IMR-90 (cell line): ENCODE data around the gene CCDC12. TPM values are rescaled to one million over a fixed set of nuclear protein-coding genes. Genes with fewer than 3 reads are reported as not detected.

Source experiments
- ATAC-seq: fragments of 200-7000 bp; cut with Tn5 transposase; 2 replicates; pipeline ENCODE4 v1.9.1; 2020; ENCODE audit warnings: low read depth, mild to moderate bottlenecking, moderate library complexity
- BruUV-seq: library from RNA; stranded (reverse); fragments of 400-500 nt; replicated peaks from 2 replicates; lab custom pipeline; 2021; lab: Mats Ljungman, UMichigan
- CTCF ChIA-PET: fragments of 300-600 bp; formaldehyde crosslinking; extraction: SDS; loops from one replicate; lab custom pipeline; 2021; ENCODE audit warnings: antibody characterized with exemption; lab: Yijun Ruan, JAX
- POLR2A ChIA-PET: fragments of 300-600 bp; sonication (Branson Sonifier 250); formaldehyde crosslinking; loops from one replicate; lab custom pipeline; 2022; ENCODE audit warnings: antibody characterized with exemption; ENCODE audit not compliant: unreplicated experiment; lab: Charles Lee
- DNase-seq: peaks from one replicate; pipeline ENCODE4 v3.0.0; 2013
- H2AFZ ChIP-seq: replicated peaks from 2 replicates; pipeline ENCODE3; 2013; ENCODE audit warnings: low read length, mild to moderate bottlenecking; ENCODE audit not compliant: poor library complexity
- H2AK5ac ChIP-seq: 2 replicates; pipeline ENCODE4 v1.6.1; 2013; ENCODE audit warnings: low read depth, low read length, inconsistent platforms
- H2AK9ac ChIP-seq: replicated peaks from 2 replicates; pipeline ENCODE3; 2013; ENCODE audit warnings: mild to moderate bottlenecking, low read depth, low read length, moderate library complexity; ENCODE audit not compliant: poor library complexity
- H2BK120ac ChIP-seq: 2 replicates; pipeline ENCODE4 v1.6.1; 2013; ENCODE audit warnings: low read depth, low read length, inconsistent platforms
- H2BK15ac ChIP-seq: 3 replicates; pipeline ENCODE4 v1.6.1; 2013; ENCODE audit warnings: low read depth, low read length, inconsistent platforms
- H2BK20ac ChIP-seq: 2 replicates; pipeline ENCODE4 v1.6.1; 2013; ENCODE audit warnings: low read depth, mild to moderate bottlenecking, inconsistent platforms, low read length, moderate library complexity
- H2BK5ac ChIP-seq: 2 replicates; pipeline ENCODE4 v1.6.1; 2013; ENCODE audit warnings: mild to moderate bottlenecking, low read depth, low read length, inconsistent platforms; ENCODE audit not compliant: poor library complexity, severe bottlenecking
- H3K14ac ChIP-seq: replicated peaks from 2 replicates; pipeline ENCODE4 v1.6.1; 2013; ENCODE audit warnings: low read depth, low read length, inconsistent platforms
- H3K18ac ChIP-seq: 2 replicates; pipeline ENCODE4 v1.6.1; 2013; ENCODE audit warnings: low read depth, low read length, control low read depth
- H3K23ac ChIP-seq: 2 replicates; pipeline ENCODE4 v1.6.1; 2013; ENCODE audit warnings: low read depth, low read length, inconsistent platforms
- H3K27ac ChIP-seq: 2 replicates; pipeline ENCODE4 v1.5.1; 2013; ENCODE audit warnings: mild to moderate bottlenecking, control low read depth, low read length; ENCODE audit not compliant: insufficient read depth
- H3K27me3 ChIP-seq: 2 replicates; pipeline ENCODE4 v1.6.1; 2013; ENCODE audit warnings: low read length; ENCODE audit not compliant: control insufficient read depth, insufficient read depth
- H3K36me3 ChIP-seq: 2 replicates; pipeline ENCODE4 v1.6.1; 2013; ENCODE audit warnings: low read length, mixed read lengths; ENCODE audit not compliant: control insufficient read depth, insufficient read depth
- H3K4ac ChIP-seq: 2 replicates; pipeline ENCODE4 v1.6.1; 2013; ENCODE audit warnings: low read depth, low read length, inconsistent platforms
- H3K4me1 ChIP-seq: 2 replicates; pipeline ENCODE4 v1.6.1; 2013; ENCODE audit warnings: low read length, mixed read lengths; ENCODE audit not compliant: control insufficient read depth, insufficient read depth
- H3K4me2 ChIP-seq: 2 replicates; pipeline ENCODE4 v1.6.1; 2013; ENCODE audit warnings: low read depth, mild to moderate bottlenecking, control low read depth, low read length, moderate library complexity
- H3K4me3 ChIP-seq: 2 replicates; pipeline ENCODE4 v1.5.1; 2013; ENCODE audit warnings: low read depth, mild to moderate bottlenecking, control low read depth, low read length, moderate library complexity; ENCODE audit not compliant: insufficient read depth
- H3K56ac ChIP-seq: 2 replicates; pipeline ENCODE4 v1.6.1; 2013; ENCODE audit warnings: low read length, inconsistent platforms; ENCODE audit not compliant: insufficient read depth; ENCODE audit errors: extremely low read depth
- H3K79me1 ChIP-seq, 2 experiments: 2 replicates each; pipeline ENCODE4 v1.6.1; 2013; ENCODE audit warnings: low read length in 2 of 2, inconsistent platforms in 1 of 2, low read depth in 1 of 2
- H3K9ac ChIP-seq: 2 replicates; pipeline ENCODE4 v1.6.1; 2013; ENCODE audit warnings: low read depth, low read length, control low read depth
- H3K9me1 ChIP-seq: 2 replicates; pipeline ENCODE4 v1.6.1; 2013; ENCODE audit warnings: low read length, inconsistent platforms; ENCODE audit not compliant: insufficient read depth
- H3K9me3 ChIP-seq: 2 replicates; pipeline ENCODE4 v1.6.1; 2013; ENCODE audit warnings: low read length; ENCODE audit not compliant: control insufficient read depth, insufficient read depth
- H4K20me1 ChIP-seq: 2 replicates; pipeline ENCODE4 v1.6.1; 2013; ENCODE audit warnings: low read length, inconsistent platforms; ENCODE audit not compliant: insufficient read depth
- H4K5ac ChIP-seq: 2 replicates; pipeline ENCODE4 v1.6.1; 2013; ENCODE audit warnings: mild to moderate bottlenecking, low read depth, low read length, control low read depth
- H4K8ac ChIP-seq, 2 experiments: 2 replicates each; pipeline ENCODE4 v1.6.1; 2013; ENCODE audit warnings: low read depth in 2 of 2, low read length in 2 of 2, control low read depth in 1 of 2, inconsistent platforms in 1 of 2
- H4K91ac ChIP-seq: 2 replicates; pipeline ENCODE4 v1.6.1; 2013; ENCODE audit warnings: low read depth, low read length, inconsistent platforms; ENCODE audit not compliant: insufficient read depth
- BHLHE40 ChIP-seq: fragments of 150-350 bp; IDR thresholded peaks from 2 replicates; pipeline ENCODE4 v1.6.1; 2016; ENCODE audit warnings: mild to moderate bottlenecking, low read depth, low read length
- CEBPB ChIP-seq: IDR thresholded peaks from 2 replicates; pipeline ENCODE4 v1.6.1; 2012; ENCODE audit warnings: low read depth, low read length, improper control_type of control experiment
- CTCF ChIP-seq: conservative IDR thresholded peaks from 2 replicates; pipeline ENCODE4 v1.5.1; 2012; ENCODE audit warnings: mild to moderate bottlenecking, low read depth, low read length, improper control_type of control experiment
- MAFK ChIP-seq: IDR thresholded peaks from 2 replicates; pipeline ENCODE4 v1.6.1; 2012; ENCODE audit warnings: low read depth, low read length, improper control_type of control experiment
- MAZ ChIP-seq: IDR thresholded peaks from 2 replicates; pipeline ENCODE4 v1.6.1; 2012; ENCODE audit warnings: low read depth, mild to moderate bottlenecking, low read length, improper control_type of control experiment, moderate library complexity, borderline replicate concordance
- POLR2A ChIP-seq: IDR thresholded peaks from 2 replicates; pipeline ENCODE4 v1.6.1; 2012; ENCODE audit warnings: mild to moderate bottlenecking, low read depth, low read length
- RAD21 ChIP-seq: IDR thresholded peaks from 2 replicates; pipeline ENCODE4 v1.6.1; 2012; ENCODE audit warnings: low read length, improper control_type of control experiment
- RCOR1 ChIP-seq: IDR thresholded peaks from 2 replicates; pipeline ENCODE4 v1.6.1; 2012; ENCODE audit warnings: mild to moderate bottlenecking, low read length, improper control_type of control experiment; ENCODE audit not compliant: insufficient replicate concordance
- USF2 ChIP-seq: fragments of 150-350 bp; IDR thresholded peaks from 2 replicates; pipeline ENCODE4 v1.6.1; 2017; ENCODE audit warnings: mild to moderate bottlenecking, antibody characterized with exemption, low read length, low read depth
- WGBS, 2 experiments: methylation state at CpG; one replicate each; pipeline versions ENCODE4 v1.1.5 to v1.1.7; 2013; ENCODE audit warnings: missing lambda C conversion rate in 2 of 2; ENCODE audit not compliant: insufficient read length in 1 of 2; ENCODE audit errors: extremely low coverage in 2 of 2; 5-methylcytosine and 5-hydroxymethylcytosine counted together
- dilution Hi-C: fragments of 300-500 bp; cut with HindIII; formaldehyde crosslinking; loops from one replicate; pipeline ENCODE4 v1.14.3; 2018; ENCODE audit warnings: low sequenced_read_pairs; ENCODE audit not compliant: unreplicated experiment
- in situ Hi-C: fragments of 300-500 bp; cut with MboI; formaldehyde crosslinking; loops from 3 replicates; pipeline ENCODE4 v1.14.3; 2019; ENCODE audit warnings: low sequenced_read_pairs, inconsistent platforms, mixed read lengths
- intact Hi-C: fragments of 100-400 bp; cut with micrococcal nuclease; formaldehyde crosslinking; loops from 2 replicates; pipeline ENCODE4 v1.10.0; 2022
- polyA plus RNA-seq, 3 experiments: library from polyadenylated mRNA; depleted of rRNA; stranded (reverse); fragments of >200 nt; gene quantifications; 2 replicates each; pipeline ENCODE4 v1.2.3, GENCODE V29; 2012; ENCODE audit warnings: low replicate concordance in 1 of 3
- total RNA-seq: library from RNA; depleted of rRNA; stranded (reverse); fragments of >200 nt; gene quantifications from 2 replicates; pipeline ENCODE4 v1.2.3, GENCODE V29; 2012

Gene CCDC12
- total and polyA plus RNA-seq, 2 of the 4 experiments (the other 2 are of a cell fraction) = 15.2 to 35.1 TPM

GRCh38 chr3:46926871-46927717, 49.5 kb downstream of the CCDC12 start (continued):
- no peak for TF ChIP-seq CEBPB

- no peak overlapping the region for H3K27ac ChIP-seq
- peaks cover 26 to 73% of the 10 kb centered on the region in 2 experiments for H3K79me1 ChIP-seq
- H4K5ac ChIP-seq = no peak overlapping the region
- no peak overlapping the region for H3K23ac ChIP-seq
- no peak overlapping the region for H2AFZ ChIP-seq
- no peak overlapping the region for H2BK5ac ChIP-seq
- peaks cover 46% of the 10 kb centered on the region for H3K36me3 ChIP-seq
- BruUV-seq = no TSS peak
- H3K18ac ChIP-seq = no peak overlapping the region
- H2BK120ac ChIP-seq = no peak overlapping the region
- intact Hi-C loops (no loop called here), in situ Hi-C loops (no loop called here), dilution Hi-C loops (no loop called here)
- no peaks in the 10 kb centered on the region for H3K27me3 ChIP-seq
- H2BK15ac ChIP-seq = no peak overlapping the region
- no peak overlapping the region for H3K4me3 ChIP-seq
- H3K9me3 ChIP-seq = no peaks in the 10 kb centered on the region
- no peak overlapping the region for H3K4me2 ChIP-seq
- H4K20me1 ChIP-seq = peaks cover 37% of the 10 kb centered on the region
- 100% methylated on average over 4 of the region's 6 CpGs; no CpG with 5 or more reads in 1 of the 2 experiments for WGBS, 2 experiments
- ChIA-PET POLR2A (no interaction called here), CTCF (no interaction called here)
- H3K14ac ChIP-seq = no peak overlapping the region
- H3K4me1 ChIP-seq = peaks cover 15% of the 10 kb centered on the region
- ATAC-seq (no peak), DNase-seq (no peak)
- H4K91ac ChIP-seq = no peak overlapping the region
- no peak overlapping the region; a peak in 1 of 4 replicates for H4K8ac ChIP-seq
- no peak overlapping the region for H3K56ac ChIP-seq
- H2AK9ac ChIP-seq = peak overlapping the region; percentile 5
- H2AK5ac ChIP-seq = no peak overlapping the region
- TF ChIP-seq RCOR1 (no peak), USF2 (no peak), CTCF (no peak), BHLHE40 (no peak), RAD21 (no peak), MAFK (no peak), MAZ (no peak), POLR2A (no peak)
- no peak overlapping the region for H2BK20ac ChIP-seq
- H3K4ac ChIP-seq = no peak overlapping the region
- H3K9me1 ChIP-seq = peaks cover 16% of the 10 kb centered on the region
- H3K9ac ChIP-seq = no peak overlapping the region
Observed at GRCh38 chr3:46926447-46926846, 50.1 kb downstream of the CCDC12 start.
